Sciatic nerve (tissue), 2 donors: ENCODE measurements around the gene KCNJ12. TPM values are rescaled to one million over a fixed set of nuclear protein-coding genes. Genes with fewer than 3 reads are reported as not detected.
"Not testable (repeated sequence)": the region's sequence is repeated elsewhere in the genome, so short reads cannot be mapped to it uniquely, and the experiment has no call there.

Experiments
- ATAC-seq: fragments of 200-7000 bp; cut with Tn5 transposase; one replicate; pipeline ENCODE4 v1.9.1; 2020; ENCODE audit warnings: mild to moderate bottlenecking, moderate library complexity
- DNase-seq: peaks from one replicate; pipeline ENCODE4 v3.0.0-alpha.2; 2020; ENCODE audit warnings: low spot score
- intact Hi-C: fragments of 100-400 bp; cut with DNase I; formaldehyde crosslinking; loops from one replicate; pipeline ENCODE4 v1.14.2; 2022
- total RNA-seq: library from RNA; stranded (reverse); fragmentation: NEBNext Ultra II Directional; extraction: Animal tissue kit (Norgen Biotek cat#: 25700); gene quantifications from one replicate; pipeline ENCODE4 v1.2.1, GENCODE V29; 2021
- donor health status: DM: no; HTN: no; CAD: no.
- donor health status: DM: no; HTN: no; CAD: no.

KCNJ12 gene
- total RNA-seq, 1 donor from 2014 or later = 1.0 TPM

DNA sequence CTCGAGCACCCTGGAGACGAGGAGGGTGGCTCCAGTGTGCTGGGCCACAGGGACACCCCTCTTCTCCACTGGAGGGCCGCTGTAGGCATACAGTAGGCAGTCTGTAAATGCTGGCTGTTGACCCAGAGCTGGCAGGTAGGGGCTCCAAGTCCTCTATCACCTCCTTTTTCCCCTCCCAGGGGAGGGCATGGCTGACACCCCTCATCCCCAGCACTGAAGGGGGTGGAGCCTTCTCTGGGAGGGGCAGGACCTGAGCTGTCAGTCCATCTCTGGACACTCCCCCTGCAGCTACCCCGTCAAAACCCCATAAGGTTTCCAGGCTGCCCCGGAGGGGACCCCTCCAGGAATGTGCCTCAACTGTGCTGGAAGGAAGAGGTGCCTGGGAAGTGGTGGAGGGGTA is 2.4 kb downstream of the KCNJ12 start:
- no peak for DNase-seq
- peak; percentile 5 for ATAC-seq
- intact Hi-C loops = no loop called here

GRCh38 chr17:21379080-21379711 is 3.0 kb downstream of the KCNJ12 start:
- DNase-seq = no peak
- no peak for ATAC-seq
- intact Hi-C loops = no loop called here

DNA sequence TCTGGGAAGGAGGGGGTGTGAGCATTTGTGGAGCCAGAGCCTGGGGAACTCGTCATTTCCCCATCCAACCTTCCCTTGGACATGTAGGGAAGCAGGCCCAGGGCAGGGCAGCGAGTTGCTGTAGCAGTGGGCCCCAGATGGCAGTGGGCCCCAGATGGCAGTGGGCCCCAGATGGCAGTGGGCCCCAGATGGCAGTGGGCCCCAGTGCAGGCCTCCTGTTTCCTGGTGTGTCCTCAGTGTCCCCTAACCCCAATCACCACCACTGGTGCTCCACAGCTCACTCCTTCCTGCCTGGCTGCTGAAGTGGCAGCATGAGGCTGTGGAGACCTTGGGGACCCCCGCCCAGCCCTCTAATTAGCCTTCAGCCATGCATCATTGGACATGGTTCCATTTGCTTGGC is 4.5 kb downstream of the KCNJ12 start:
- intact Hi-C loops = no loop called here
- no peak for ATAC-seq
- no peak for DNase-seq

DNA sequence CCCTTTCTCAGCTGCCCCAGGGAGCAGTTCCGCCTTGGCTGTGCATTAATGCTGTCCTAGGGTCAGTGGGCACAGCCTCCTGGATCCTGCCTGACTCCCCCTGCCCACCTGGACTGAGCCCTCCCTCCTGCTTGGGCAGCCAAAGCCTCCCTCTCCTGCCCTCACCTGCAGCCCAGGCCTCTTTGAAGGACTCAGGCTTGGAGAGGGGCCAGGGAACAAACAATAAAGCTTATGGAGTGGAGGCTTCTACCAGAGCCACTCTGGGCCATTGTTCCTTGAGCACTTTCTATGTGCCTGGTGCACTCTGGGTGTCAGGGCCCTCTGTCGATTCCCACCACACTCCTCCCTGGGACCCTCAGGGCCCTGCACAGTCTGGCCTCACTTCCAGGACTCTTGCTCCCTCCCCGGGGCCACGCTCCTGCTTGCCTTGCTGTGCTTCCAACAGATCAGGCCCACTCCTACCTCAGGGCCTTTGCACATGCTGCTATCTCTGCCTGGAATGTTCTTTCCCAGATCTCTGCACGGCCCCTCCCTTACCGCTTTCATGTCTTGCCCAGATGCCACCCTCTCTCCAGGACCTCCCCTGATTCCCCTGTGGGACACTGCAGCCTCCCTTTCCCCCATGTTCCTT is 5.0 kb downstream of the KCNJ12 start:
- DNase-seq = no peak
- intact Hi-C loops = no loop called here
- ATAC-seq = no peak

- ATAC-seq (no peak), DNase-seq (no peak)
- intact Hi-C loops = no loop called here
Measured at GRCh38 chr17:21382560-21383495, 6.7 kb downstream of the KCNJ12 start.

DNA sequence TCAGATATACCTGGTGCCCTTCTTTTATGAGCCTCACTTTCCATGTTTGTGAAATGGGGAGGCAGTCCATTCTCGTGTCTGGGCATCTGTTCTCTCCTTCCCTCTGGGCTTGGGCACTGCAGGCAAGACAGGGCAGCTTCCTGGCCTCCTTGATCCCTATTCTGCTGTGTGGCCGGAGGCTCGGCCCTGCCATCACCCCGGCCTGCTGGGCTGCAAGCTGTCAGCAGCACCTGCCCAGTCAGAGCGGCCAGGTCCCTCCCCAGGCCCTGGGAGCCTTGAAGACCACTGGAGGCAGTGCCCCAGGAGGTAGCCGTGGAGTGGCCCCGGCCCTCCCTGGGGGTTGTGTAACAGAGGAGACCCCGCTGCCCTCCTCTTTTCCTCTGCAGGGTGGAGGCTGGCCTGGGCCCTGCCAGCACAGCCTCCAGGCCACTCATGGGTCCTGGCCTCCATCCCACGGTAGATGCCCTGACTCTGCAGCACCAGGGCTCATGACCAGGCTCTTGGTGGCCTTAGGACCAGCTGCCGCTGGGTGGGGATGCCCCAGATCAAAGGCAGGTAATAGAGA is 9.2 kb downstream of the KCNJ12 start:
- DNase-seq (no peak), ATAC-seq (no peak)
- intact Hi-C loops = no loop called here

GRCh38 chr17:21387616-21388015 is 11.5 kb downstream of the KCNJ12 start:
- intact Hi-C loops = no loop called here
- DNase-seq (no peak), ATAC-seq (no peak)

- intact Hi-C loops = no loop called here
- peak; percentile 23 for ATAC-seq
- DNase-seq = no peak
Measured at GRCh38 chr17:21388066-21388465, 11.9 kb downstream of the KCNJ12 start.

DNA sequence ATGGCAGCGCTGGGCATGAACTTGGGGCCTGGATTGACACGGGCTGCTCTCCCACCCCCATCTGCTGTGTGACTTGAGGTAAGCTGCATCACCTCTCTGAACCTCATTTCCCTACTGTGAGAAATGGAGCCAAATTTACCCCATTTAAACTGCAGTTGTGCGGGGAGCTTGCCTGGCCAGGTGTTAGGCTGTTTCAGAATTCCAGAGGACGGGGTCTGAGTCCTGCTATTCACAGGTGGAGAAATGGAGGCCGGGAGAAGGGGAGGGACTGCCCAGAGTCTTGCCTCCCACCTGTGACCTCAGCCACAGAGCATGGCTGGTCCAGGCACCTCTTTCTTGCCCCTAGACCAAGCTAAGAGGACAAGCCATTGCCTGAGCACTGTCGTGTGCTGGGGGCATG is 12.8 kb downstream of the KCNJ12 start:
- intact Hi-C loops = no loop called here
- DNase-seq (no peak), ATAC-seq (no peak)

- ATAC-seq = no peak
- intact Hi-C loops = no loop called here
- no peak for DNase-seq
Measured at GRCh38 chr17:21389394-21389793, 13.2 kb downstream of the KCNJ12 start.

DNA sequence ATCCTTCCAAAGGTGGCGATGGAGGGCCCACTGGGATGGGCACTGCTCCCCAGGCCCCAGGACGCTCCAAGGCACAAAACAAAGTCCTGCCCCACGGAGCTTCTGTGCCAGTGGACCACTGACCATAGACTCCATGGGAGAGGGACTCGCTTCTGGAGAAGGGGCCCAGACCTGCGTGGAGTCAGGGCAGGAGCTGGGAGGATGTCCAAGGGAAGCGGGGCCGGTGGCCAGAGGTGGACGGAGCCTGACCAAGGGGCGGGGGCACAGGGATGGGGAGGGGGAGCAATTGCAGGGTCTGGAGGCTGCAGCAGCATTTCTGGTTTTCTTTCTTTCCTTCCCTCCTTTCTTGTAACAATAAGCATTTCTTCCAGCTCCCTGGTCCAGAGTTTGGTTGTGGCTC is 14.1 kb downstream of the KCNJ12 start:
- intact Hi-C loops = no loop called here
- DNase-seq (no peak), ATAC-seq (no peak)

- intact Hi-C loops = no loop called here
- ATAC-seq = no peak
- DNase-seq = no peak
Measured at GRCh38 chr17:21392266-21392665, 16.1 kb downstream of the KCNJ12 start.

- ATAC-seq (no peak), DNase-seq (no peak)
- intact Hi-C loops = no loop called here
Measured at GRCh38 chr17:21394265-21394664, 18.1 kb downstream of the KCNJ12 start.

GRCh38 chr17:21395764-21396163 is 19.6 kb downstream of the KCNJ12 start:
- intact Hi-C loops = no loop called here
- DNase-seq (no peak), ATAC-seq (no peak)

GRCh38 chr17:21396237-21396636 is 20.1 kb downstream of the KCNJ12 start:
- ATAC-seq (no peak), DNase-seq (no peak)
- intact Hi-C loops = no loop called here

DNA sequence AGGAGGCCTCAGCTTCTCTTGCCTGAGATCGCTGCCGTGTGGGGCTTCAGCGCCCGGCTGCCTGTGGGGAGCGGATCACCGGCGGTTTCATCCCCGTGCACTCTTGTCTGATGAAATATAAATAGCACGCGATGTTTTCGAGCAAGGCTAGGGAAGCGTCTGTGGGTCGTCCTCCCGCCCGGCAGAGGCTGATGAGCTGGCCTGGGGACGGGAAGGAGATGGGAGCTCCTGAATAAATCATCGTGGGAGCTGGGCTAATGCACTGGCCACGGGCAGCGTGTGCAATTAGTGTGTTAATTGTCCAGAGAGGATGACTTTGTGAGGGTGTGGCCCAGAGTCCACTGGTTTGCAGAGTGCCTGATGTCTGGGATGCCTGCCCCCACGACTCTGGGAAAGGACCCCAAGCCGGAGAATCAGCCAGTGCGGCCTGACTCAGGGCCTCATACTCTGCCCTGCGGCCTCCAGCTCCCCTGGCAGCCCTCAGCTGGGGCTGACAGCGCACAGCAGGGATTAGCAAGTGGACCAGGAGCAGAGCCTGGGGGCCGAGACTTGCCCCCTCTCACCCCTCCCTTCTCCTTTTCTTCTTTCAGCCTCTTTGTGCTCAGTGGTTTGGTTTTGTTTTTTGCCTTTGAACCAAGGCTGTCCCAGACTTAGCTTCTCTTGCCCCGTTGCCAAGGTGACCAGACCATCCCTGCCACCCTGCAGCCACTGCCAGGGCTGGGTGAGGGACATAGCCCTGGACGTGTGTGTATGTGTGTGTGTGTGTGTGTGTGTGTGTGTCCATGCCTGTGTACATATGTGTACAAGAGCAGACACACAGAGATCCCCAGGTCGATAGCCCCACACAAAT is 21.4 kb downstream of the KCNJ12 start:
- intact Hi-C loops = no loop called here
- peak; percentile 50 for ATAC-seq

GRCh38 chr17:21399474-21400186 is 23.5 kb downstream of the KCNJ12 start:
- intact Hi-C loops = no loop called here
- ATAC-seq = no peak
- no peak for DNase-seq

More for the DNA sequence above, 21.4 kb downstream of the KCNJ12 start:
- no peak for DNase-seq

- DNase-seq, ATAC-seq, intact Hi-C loops: not testable (repeated sequence)
Measured at GRCh38 chr17:21400187-21400569, 24.0 kb downstream of the KCNJ12 start.
